Smooth muscle cell (in vitro differentiated cells): ENCODE measurements around the gene PRR5. TPM values are rescaled to one million over a fixed set of nuclear protein-coding genes. Genes with fewer than 3 reads are reported as not detected.
A peak's percentile ranks its signal among the peaks of the same experiment; 100 is the strongest.

Source experiments
- DNase-seq: peaks from one replicate; lab custom pipeline; 2025; ENCODE audit not compliant: unreplicated experiment; lab: John Stamatoyannopoulos, UW
- H2AFZ ChIP-seq: fragments of 200-600 bp; sonication (generic); 2 replicates; pipeline ENCODE4 v1.6.0; 2016; ENCODE audit warnings: antibody characterized with exemption, low read depth, mild to moderate bottlenecking
- H3F3A ChIP-seq: fragments of 200-600 bp; sonication (generic); 2 replicates; pipeline ENCODE4 v1.6.0; 2017; ENCODE audit warnings: antibody characterized with exemption, low read depth
- H3K27ac ChIP-seq: fragments of 200-600 bp; sonication (generic); 2 replicates; pipeline ENCODE4 v1.5.1; 2016; ENCODE audit warnings: low read depth, mild to moderate bottlenecking
- H3K27me3 ChIP-seq: fragments of 200-600 bp; sonication (generic); 2 replicates; pipeline ENCODE4 v1.6.1; 2016; ENCODE audit warnings: low read depth, mild to moderate bottlenecking
- H3K36me3 ChIP-seq: fragments of 200-600 bp; sonication (generic); 2 replicates; pipeline ENCODE4 v1.5.1; 2016; ENCODE audit warnings: low read depth
- H3K4me1 ChIP-seq: fragments of 200-600 bp; sonication (generic); 2 replicates; pipeline ENCODE4 v1.5.1; 2016; ENCODE audit warnings: low read depth
- H3K4me2 ChIP-seq: fragments of 200-600 bp; sonication (generic); 2 replicates; pipeline ENCODE4 v1.6.0; 2016; ENCODE audit warnings: mild to moderate bottlenecking
- H3K4me3 ChIP-seq: fragments of 200-600 bp; sonication (generic); 2 replicates; pipeline ENCODE4 v1.5.1; 2016; ENCODE audit warnings: mild to moderate bottlenecking
- H3K79me2 ChIP-seq: fragments of 200-600 bp; sonication (generic); 2 replicates; pipeline ENCODE4 v1.6.0; 2016; ENCODE audit warnings: low read depth, mild to moderate bottlenecking
- H3K9ac ChIP-seq: fragments of 200-600 bp; sonication (generic); 2 replicates; pipeline ENCODE4 v1.6.0; 2016; ENCODE audit warnings: low read depth
- H3K9me3 ChIP-seq: fragments of 200-600 bp; sonication (generic); replicated peaks from 2 replicates; pipeline ENCODE4 v1.5.1; 2016; ENCODE audit warnings: low read depth
- H4K20me1 ChIP-seq: fragments of 200-600 bp; sonication (generic); 2 replicates; pipeline ENCODE4 v1.6.0; 2016; ENCODE audit warnings: low read depth
- CTCF ChIP-seq: fragments of 200-600 bp; sonication (generic); IDR thresholded peaks from 2 replicates; pipeline ENCODE4 v1.5.1; 2017; ENCODE audit warnings: borderline replicate concordance, mild to moderate bottlenecking, antibody characterized with exemption; ENCODE audit not compliant: insufficient read depth, poor library complexity, severe bottlenecking
- WGBS: methylation state at CpG from one replicate; pipeline ENCODE4 v1.1.7; 2016; ENCODE audit warnings: low lambda C conversion rate; 5-methylcytosine and 5-hydroxymethylcytosine counted together
- polyA plus RNA-seq: library from polyadenylated mRNA; unstranded; fragments of >200 nt; fragmentation: Nextera tagmentation; extraction: Ambion mirVana; gene quantifications from 2 replicates; pipeline ENCODE4 v1.2.1, GENCODE V29; 2016
- total RNA-seq: library from RNA; depleted of rRNA; stranded (reverse); fragments of >200 nt; gene quantifications from 2 replicates; pipeline ENCODE4 v1.2.3, GENCODE V29; 2014

The PRR5 gene
- total and polyA plus RNA-seq, 2 experiments from 2014 or later: 16.3 to 25.5 TPM

- no peak for DNase-seq
- Histone ChIP-seq H3K9me3 (no peaks in the 10 kb centered on the region), H3K79me2 (peaks cover 14% of the 10 kb centered on the region), H3K4me2 (peak overlapping the region; percentile 89), H3F3A (no peaks in the 10 kb centered on the region), H2AFZ (no peak overlapping the region), H3K9ac (peak overlapping the region; percentile 54), H3K4me1 (peaks cover 5% of the 10 kb centered on the region), H3K27ac (no peak overlapping the region), H3K36me3 (no peaks in the 10 kb centered on the region), H4K20me1 (peaks cover 22% of the 10 kb centered on the region), H3K4me3 (peak overlapping the region; percentile 84), H3K27me3 (no peaks in the 10 kb centered on the region)
- 30% methylated on average over 5 of the region's 45 CpGs for WGBS
- no peak for TF ChIP-seq CTCF
Measured at GRCh38 chr22:44668886-44669521, 33.0 kb upstream of the PRR5 start.

GRCh38 chr22:44669561-44669976, 32.4 kb upstream of the PRR5 start:
- peak overlapping the region; percentile 84 for H3K4me3 ChIP-seq
- H3K4me1 ChIP-seq: peaks cover 5% of the 10 kb centered on the region
- peak overlapping the region; percentile 89 for H3K4me2 ChIP-seq
- no peaks in the 10 kb centered on the region for H3K27me3 ChIP-seq
- no peak for DNase-seq
- peaks cover 22% of the 10 kb centered on the region for H4K20me1 ChIP-seq
- H3K9ac ChIP-seq: no peak overlapping the region
- no peaks in the 10 kb centered on the region for H3F3A ChIP-seq
- TF ChIP-seq CTCF: peak; percentile 44
- no peak overlapping the region for H2AFZ ChIP-seq
- no peaks in the 10 kb centered on the region for H3K36me3 ChIP-seq
- WGBS: 60% methylated on average over 9 of the region's 9 CpGs
- no peaks in the 10 kb centered on the region for H3K9me3 ChIP-seq
- H3K27ac ChIP-seq: no peak overlapping the region
- peaks cover 14% of the 10 kb centered on the region for H3K79me2 ChIP-seq

DNA sequence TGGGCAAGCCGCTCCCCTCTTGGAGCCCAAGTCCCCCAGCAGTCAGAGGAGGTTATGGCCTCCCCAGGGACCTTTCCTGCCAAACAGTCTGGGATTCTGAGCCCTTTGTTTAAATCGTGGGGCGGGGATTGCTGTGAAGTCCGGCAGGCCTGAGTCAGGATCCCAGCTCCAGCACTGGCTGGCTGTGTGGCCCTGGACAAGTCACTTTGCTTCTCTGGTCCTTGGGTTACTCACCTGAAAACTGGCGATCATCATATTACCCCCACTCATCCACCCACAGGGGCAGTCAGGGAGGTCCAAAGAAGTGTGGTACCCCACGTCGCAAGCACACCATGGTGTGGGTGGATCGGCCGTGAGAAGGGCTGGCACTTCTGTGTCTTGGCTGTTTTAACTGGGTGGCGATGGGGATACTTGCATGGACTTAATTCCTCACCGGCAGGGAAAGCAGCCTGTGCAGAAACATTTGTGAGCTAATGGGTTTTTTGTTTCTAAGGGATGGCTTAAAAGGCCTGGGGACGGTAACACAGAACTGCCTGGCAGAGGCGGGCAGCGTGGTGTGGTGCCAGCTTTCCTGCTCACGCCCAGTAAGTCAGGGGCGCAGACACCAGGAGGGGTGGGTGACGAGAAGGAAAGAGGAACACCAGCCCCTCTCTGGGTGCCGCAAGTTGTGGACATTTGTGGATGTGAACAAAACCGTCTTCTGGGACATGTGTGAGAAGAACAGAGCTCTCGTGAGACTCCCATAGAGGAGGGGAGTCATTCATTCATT, 31.6 kb upstream of the PRR5 start:
- Histone ChIP-seq H3K27ac (no peak overlapping the region), H3K9ac (no peak overlapping the region), H3K4me2 (no peak overlapping the region), H3K36me3 (no peaks in the 10 kb centered on the region), H3F3A (no peaks in the 10 kb centered on the region), H3K4me3 (no peak overlapping the region), H4K20me1 (peaks cover 22% of the 10 kb centered on the region), H2AFZ (no peak overlapping the region), H3K79me2 (peaks cover 14% of the 10 kb centered on the region), H3K27me3 (no peaks in the 10 kb centered on the region), H3K9me3 (no peaks in the 10 kb centered on the region), H3K4me1 (peaks cover 5% of the 10 kb centered on the region)
- WGBS: 83% methylated on average over 20 of the region's 20 CpGs
- no peak for DNase-seq
- no peak for TF ChIP-seq CTCF

GRCh38 chr22:44671742-44672141, 30.3 kb upstream of the PRR5 start:
- H3K27ac ChIP-seq: no peak overlapping the region
- H3K27me3 ChIP-seq: no peaks in the 10 kb centered on the region
- no peaks in the 10 kb centered on the region for H3K9me3 ChIP-seq
- H2AFZ ChIP-seq: no peak overlapping the region
- H3K9ac ChIP-seq: no peak overlapping the region
- no peak for DNase-seq
- WGBS: 73% methylated on average over 5 of the region's 5 CpGs
- H3K4me3 ChIP-seq: no peak overlapping the region
- H3K4me1 ChIP-seq: peaks cover 5% of the 10 kb centered on the region
- peaks cover 14% of the 10 kb centered on the region for H3K79me2 ChIP-seq
- no peaks in the 10 kb centered on the region for H3F3A ChIP-seq
- no peak for TF ChIP-seq CTCF
- no peak overlapping the region for H3K4me2 ChIP-seq
- no peaks in the 10 kb centered on the region for H3K36me3 ChIP-seq
- peaks cover 28% of the 10 kb centered on the region for H4K20me1 ChIP-seq
